ENCODE measurements around the gene CAPN14.

Gene CAPN14

DNA sequence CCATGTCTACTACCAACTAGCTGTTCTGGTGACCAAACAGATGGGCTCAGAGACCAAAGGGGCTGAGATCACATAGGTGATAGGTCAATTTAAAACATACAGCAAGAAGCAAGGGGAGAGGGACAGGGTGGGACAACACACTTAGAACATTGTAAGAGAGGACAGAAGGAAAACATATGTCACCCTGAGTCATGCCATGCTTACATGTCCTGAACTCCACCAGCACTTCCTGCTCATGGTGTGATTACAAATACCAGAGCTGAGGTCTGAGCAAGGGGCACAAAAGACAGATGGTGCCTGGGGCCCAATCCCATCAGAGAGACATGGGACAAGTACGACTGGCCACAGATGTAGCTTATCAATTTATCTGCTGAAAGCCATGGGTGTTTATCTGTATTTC, 50.4 kb downstream of the CAPN14 start:
- no peak overlapping the region for H3K14ac ChIP-seq (ENCODE audit: low read length in 2 of 2)
- H2AK5ac ChIP-seq (ENCODE audit: low read length, severe bottlenecking) = no peak overlapping the region
- H3K36me3 ChIP-seq (ENCODE audit: control insufficient read depth in 1 of 2, insufficient read depth in 2 of 2, low read depth in 1 of 2, low read length in 2 of 2) = no peaks in the 10 kb centered on the region
- no peak overlapping the region for H3K4me3 ChIP-seq (ENCODE audit: insufficient read depth in 1 of 2, low read depth in 1 of 2, low read length in 2 of 2)
- H2BK120ac ChIP-seq (ENCODE audit: low read depth, low read length) = no peak overlapping the region
- H3K9me3 ChIP-seq (ENCODE audit: control insufficient read depth, low read length) = no peaks in the 10 kb centered on the region
- H2BK12ac ChIP-seq (ENCODE audit: low read length in 2 of 2) = no peak overlapping the region
- H2BK15ac ChIP-seq (ENCODE audit: low read depth, poor library complexity, severe bottlenecking) = no peak overlapping the region
- no peak overlapping the region for H3K9ac ChIP-seq (ENCODE audit: low read length)
- no peak overlapping the region for H3K4ac ChIP-seq (ENCODE audit: low read depth in 1 of 2, low read length in 2 of 2)
- no peak overlapping the region for H2AFZ ChIP-seq (ENCODE audit: low read depth, low read length)
- H4K8ac ChIP-seq (ENCODE audit: low read length) = no peak overlapping the region
- H3K4me2 ChIP-seq (ENCODE audit: low read length, poor library complexity, severe bottlenecking) = no peak overlapping the region
- no peak for DNase-seq
- H3K23ac ChIP-seq (ENCODE audit: low read length in 2 of 2) = no peak overlapping the region
- H2BK5ac ChIP-seq (ENCODE audit: low read depth, low read length, poor library complexity, severe bottlenecking) = no peak overlapping the region
- H3K79me1 ChIP-seq (replicated peaks; ENCODE audit: low read length, poor library complexity, severe bottlenecking) = no peaks in the 10 kb centered on the region
- H4K91ac ChIP-seq (ENCODE audit: low read length) = no peak overlapping the region
- H3K4me1 ChIP-seq (ENCODE audit: control insufficient read depth, insufficient read depth, low read depth, low read length) = no peaks in the 10 kb centered on the region
- 65% methylated on average over 1 of the region's 1 CpG for WGBS
- peaks cover 21 to 31% of the 10 kb centered on the region in 2 experiments for H3K27me3 ChIP-seq (ENCODE audit: control insufficient read depth in 1 of 2, insufficient read depth in 1 of 2, low read length in 2 of 2)
- no peak overlapping the region for H3K18ac ChIP-seq (ENCODE audit: low read depth in 1 of 2, low read length in 2 of 2)
- H3K27ac ChIP-seq (ENCODE audit: low read length, poor library complexity, severe bottlenecking) = no peak overlapping the region

DNA sequence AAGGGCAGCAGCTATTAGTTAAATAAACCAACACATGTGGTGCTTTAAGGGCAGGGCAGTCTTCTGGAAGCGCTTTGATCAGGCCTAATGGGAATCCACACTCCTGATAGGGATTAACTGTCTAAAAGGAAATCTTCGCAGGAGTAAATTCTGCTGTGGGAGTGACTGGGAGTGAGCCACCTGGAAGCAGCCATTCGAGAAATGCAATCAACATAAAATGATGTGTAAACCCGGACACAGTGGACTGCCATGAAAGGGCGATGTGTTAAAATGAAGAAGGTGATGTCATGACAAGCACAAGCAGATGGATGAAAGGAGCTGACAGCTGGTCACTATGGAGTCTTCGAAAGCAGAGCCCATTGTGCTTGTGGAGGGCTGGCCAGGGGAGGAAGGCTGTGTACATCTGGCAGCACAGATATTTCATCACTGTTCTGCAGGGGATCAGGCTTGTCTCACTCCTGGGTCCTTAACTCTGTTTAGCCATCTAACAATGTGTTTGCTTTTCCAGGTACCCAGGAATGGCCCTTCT, 54.2 kb downstream of the CAPN14 start:
- no peak overlapping the region for H2AFZ ChIP-seq (ENCODE audit: low read depth, low read length)

DNA sequence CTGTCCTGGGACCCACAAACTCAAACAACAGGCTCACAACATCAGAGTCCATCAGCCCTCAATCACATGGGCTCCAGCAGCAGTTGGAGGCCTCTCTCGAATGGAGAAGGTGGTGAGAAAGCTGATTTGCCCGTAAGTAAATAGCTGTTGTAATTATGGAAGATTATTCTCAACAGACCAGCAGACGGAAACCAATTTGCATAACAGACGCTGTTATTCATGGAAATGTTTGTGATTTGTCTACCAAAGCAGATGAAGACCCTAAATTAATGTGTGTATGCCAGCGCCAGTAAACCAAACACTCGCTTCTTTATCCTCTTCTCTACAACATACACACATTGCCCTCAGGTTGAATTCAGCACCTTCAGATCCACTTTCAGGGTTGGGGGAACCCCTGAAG, 55.7 kb downstream of the CAPN14 start:
- 86% methylated on average over 4 of the region's 6 CpGs for WGBS
- Histone ChIP-seq H2AFZ (ENCODE audit: low read depth, low read length) (no peak overlapping the region), H3K27me3 (ENCODE audit: control insufficient read depth in 1 of 2, insufficient read depth in 1 of 2, low read length in 2 of 2) (peaks cover 28 to 57% of the 10 kb centered on the region in 2 experiments), H3K79me1 (replicated peaks; ENCODE audit: low read length, poor library complexity, severe bottlenecking) (no peaks in the 10 kb centered on the region), H3K4me2 (ENCODE audit: low read length, poor library complexity, severe bottlenecking) (no peak overlapping the region), H3K18ac (ENCODE audit: low read depth in 1 of 2, low read length in 2 of 2) (no peak overlapping the region), H4K91ac (ENCODE audit: low read length) (no peak overlapping the region), H4K8ac (ENCODE audit: low read length) (no peak overlapping the region), H3K9ac (ENCODE audit: low read length) (no peak overlapping the region), H2BK12ac (ENCODE audit: low read length in 2 of 2) (no peak overlapping the region), H3K4me3 (ENCODE audit: insufficient read depth in 1 of 2, low read depth in 1 of 2, low read length in 2 of 2) (no peak overlapping the region), H3K4me1 (ENCODE audit: control insufficient read depth, insufficient read depth, low read depth, low read length) (no peaks in the 10 kb centered on the region), H3K14ac (ENCODE audit: low read length in 2 of 2) (no peak overlapping the region), H2BK120ac (ENCODE audit: low read depth, low read length) (no peak overlapping the region), H3K23ac (ENCODE audit: low read length in 2 of 2) (no peak overlapping the region), H2BK5ac (ENCODE audit: low read depth, low read length, poor library complexity, severe bottlenecking) (no peak overlapping the region), H2BK15ac (ENCODE audit: low read depth, poor library complexity, severe bottlenecking) (no peak overlapping the region), H3K36me3 (ENCODE audit: control insufficient read depth in 1 of 2, insufficient read depth in 2 of 2, low read depth in 1 of 2, low read length in 2 of 2) (no peaks in the 10 kb centered on the region), H3K4ac (ENCODE audit: low read depth in 1 of 2, low read length in 2 of 2) (no peak overlapping the region), H3K27ac (ENCODE audit: low read length, poor library complexity, severe bottlenecking) (no peak overlapping the region), H3K9me3 (ENCODE audit: control insufficient read depth, low read length) (no peaks in the 10 kb centered on the region), H2AK5ac (ENCODE audit: low read length, severe bottlenecking) (no peak overlapping the region)
- no peak for DNase-seq

More for the DNA sequence above, 54.2 kb downstream of the CAPN14 start:
- H3K4ac ChIP-seq (ENCODE audit: low read depth in 1 of 2, low read length in 2 of 2) = no peak overlapping the region
- H3K4me3 ChIP-seq (ENCODE audit: insufficient read depth in 1 of 2, low read depth in 1 of 2, low read length in 2 of 2) = no peak overlapping the region
- H2BK120ac ChIP-seq (ENCODE audit: low read depth, low read length) = no peak overlapping the region
- H4K8ac ChIP-seq (ENCODE audit: low read length) = no peak overlapping the region
- DNase-seq = no peak
- WGBS = 76% methylated on average over 6 of the region's 6 CpGs
- no peak overlapping the region for H3K9ac ChIP-seq (ENCODE audit: low read length)
- H3K27me3 ChIP-seq (ENCODE audit: control insufficient read depth in 1 of 2, insufficient read depth in 1 of 2, low read length in 2 of 2) = peaks cover 28 to 49% of the 10 kb centered on the region in 2 experiments
- H3K36me3 ChIP-seq (ENCODE audit: control insufficient read depth in 1 of 2, insufficient read depth in 2 of 2, low read depth in 1 of 2, low read length in 2 of 2) = no peaks in the 10 kb centered on the region
- H3K4me1 ChIP-seq (ENCODE audit: control insufficient read depth, insufficient read depth, low read depth, low read length) = no peaks in the 10 kb centered on the region
- H3K18ac ChIP-seq (ENCODE audit: low read depth in 1 of 2, low read length in 2 of 2) = no peak overlapping the region
- H4K91ac ChIP-seq (ENCODE audit: low read length) = no peak overlapping the region
- H2AK5ac ChIP-seq (ENCODE audit: low read length, severe bottlenecking) = no peak overlapping the region
- no peak overlapping the region for H2BK15ac ChIP-seq (ENCODE audit: low read depth, poor library complexity, severe bottlenecking)
- H2BK5ac ChIP-seq (ENCODE audit: low read depth, low read length, poor library complexity, severe bottlenecking) = no peak overlapping the region
- H3K79me1 ChIP-seq (replicated peaks; ENCODE audit: low read length, poor library complexity, severe bottlenecking) = no peaks in the 10 kb centered on the region
- H3K9me3 ChIP-seq (ENCODE audit: control insufficient read depth, low read length) = no peaks in the 10 kb centered on the region
- no peak overlapping the region for H2BK12ac ChIP-seq (ENCODE audit: low read length in 2 of 2)
- H3K14ac ChIP-seq (ENCODE audit: low read length in 2 of 2) = no peak overlapping the region
- no peak overlapping the region for H3K23ac ChIP-seq (ENCODE audit: low read length in 2 of 2)
- no peak overlapping the region for H3K4me2 ChIP-seq (ENCODE audit: low read length, poor library complexity, severe bottlenecking)
- H3K27ac ChIP-seq (ENCODE audit: low read length, poor library complexity, severe bottlenecking) = no peak overlapping the region

DNA sequence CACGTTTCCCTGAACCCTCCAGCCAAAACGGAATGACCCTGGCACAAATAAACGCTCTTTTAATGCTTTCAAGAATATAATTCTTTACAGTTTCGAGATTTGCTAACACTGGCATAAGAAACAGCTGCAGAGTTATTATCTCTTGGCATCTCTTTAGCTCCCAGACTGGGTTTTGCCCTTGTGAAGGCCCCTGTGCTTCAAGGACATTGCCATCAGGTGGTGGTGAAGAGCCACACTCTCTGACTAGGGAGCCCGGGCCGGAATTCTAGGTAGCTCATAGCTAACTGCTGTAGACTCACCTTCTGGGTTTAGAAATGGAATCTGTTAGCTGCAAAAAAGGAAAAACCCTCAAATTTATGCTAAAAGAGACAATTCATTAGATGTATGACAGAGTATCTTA, 65.8 kb downstream of the CAPN14 start:
- DNase-seq = no peak
- no peak overlapping the region for H3K4me2 ChIP-seq (ENCODE audit: low read length, poor library complexity, severe bottlenecking)
- no peak overlapping the region for H2BK15ac ChIP-seq (ENCODE audit: low read depth, poor library complexity, severe bottlenecking)
- H3K23ac ChIP-seq (ENCODE audit: low read length in 2 of 2) = no peak overlapping the region
- H2AFZ ChIP-seq (ENCODE audit: low read depth, low read length) = no peak overlapping the region
- peaks cover 8 to 55% of the 10 kb centered on the region in 2 experiments for H3K27me3 ChIP-seq (ENCODE audit: control insufficient read depth in 1 of 2, insufficient read depth in 1 of 2, low read length in 2 of 2)
- no peak overlapping the region for H3K27ac ChIP-seq (ENCODE audit: low read length, poor library complexity, severe bottlenecking)
- no peak overlapping the region for H2BK12ac ChIP-seq (ENCODE audit: low read length in 2 of 2)
- no peak overlapping the region for H2BK120ac ChIP-seq (ENCODE audit: low read depth, low read length)
- H4K8ac ChIP-seq (ENCODE audit: low read length) = no peak overlapping the region
- H3K9ac ChIP-seq (ENCODE audit: low read length) = no peak overlapping the region
- no peak overlapping the region for H2BK5ac ChIP-seq (ENCODE audit: low read depth, low read length, poor library complexity, severe bottlenecking)
- no peak overlapping the region for H3K4me3 ChIP-seq (ENCODE audit: insufficient read depth in 1 of 2, low read depth in 1 of 2, low read length in 2 of 2)
- no peaks in the 10 kb centered on the region for H3K79me1 ChIP-seq (replicated peaks; ENCODE audit: low read length, poor library complexity, severe bottlenecking)
- H4K91ac ChIP-seq (ENCODE audit: low read length) = no peak overlapping the region
- H3K36me3 ChIP-seq (ENCODE audit: control insufficient read depth in 1 of 2, insufficient read depth in 2 of 2, low read depth in 1 of 2, low read length in 2 of 2) = no peaks in the 10 kb centered on the region
- H3K14ac ChIP-seq (ENCODE audit: low read length in 2 of 2) = no peak overlapping the region
- peaks cover 6% of the 10 kb centered on the region for H3K9me3 ChIP-seq (ENCODE audit: control insufficient read depth, low read length)
- WGBS = 65% methylated on average over 6 of the region's 6 CpGs
- H2AK5ac ChIP-seq (ENCODE audit: low read length, severe bottlenecking) = no peak overlapping the region
- no peaks in the 10 kb centered on the region for H3K4me1 ChIP-seq (ENCODE audit: control insufficient read depth, insufficient read depth, low read depth, low read length)
- no peak overlapping the region for H3K18ac ChIP-seq (ENCODE audit: low read depth in 1 of 2, low read length in 2 of 2)
- no peak overlapping the region for H3K4ac ChIP-seq (ENCODE audit: low read depth in 1 of 2, low read length in 2 of 2)

Data from mesenchymal stem cell (in vitro differentiated cells and primary cell).